Measurements from ENCODE around the gene DDX55. TPM values are rescaled to one million over a fixed set of nuclear protein-coding genes. Genes with fewer than 3 reads are reported as not detected.
"Not testable (repeated sequence)": the region's sequence is repeated elsewhere in the genome, so short reads cannot be mapped to it uniquely, and the experiment has no call there.

Gene DDX55
- total and polyA plus RNA-seq, 4 experiments from 2014 or later, result 19.4 to 58.7 (median 36.5) TPM

- ChIA-PET POLR2A (ENCODE audit: partially characterized antibody) (interaction anchor here (1.1 to 2.3 kb wide), 2 partner anchors 9 to 14 kb away, joined by 3 to 7 read pairs; partner anchors contain the start of gene TMED2), CTCF (ENCODE audit: partially characterized antibody) (interaction anchor here (0.9 kb wide), 1 partner anchor 14 kb away, joined by 3 read pairs; no protein-coding TSS in a partner anchor)
- peaks cover 16% of the 10 kb centered on the region for H3K4me1 ChIP-seq (ENCODE audit: insufficient read depth, low read length)
- Mint-ChIP-seq H3K9me3 (no peaks in the 10 kb centered on the region), H3K27me3 (no peaks in the 10 kb centered on the region), H3K27ac (peak overlapping the region in 1 of 7 donors; percentile 27), H3K36me3 (peaks cover 10 to 46% of the 10 kb centered on the region in 2 donors), H3K4me1 (peaks cover 13 to 28% (median 20%) of the 10 kb centered on the region in 4 donors), H3K4me3 (no peak overlapping the region)
- DNase-seq, result no peak
- H3K36me3 ChIP-seq (ENCODE audit: insufficient read depth, low read length), result peaks cover 25% of the 10 kb centered on the region
- no peak overlapping the region for H3K4me3 ChIP-seq (ENCODE audit: low read length in 2 of 2)
- no peak overlapping the region for H3K27ac ChIP-seq (ENCODE audit: low read depth, low read length)
- H3K9me3 ChIP-seq (ENCODE audit: control insufficient read depth in 1 of 2, low read length in 2 of 2), result no peaks in the 10 kb centered on the region
- H3K27me3 ChIP-seq (ENCODE audit: insufficient read depth, low read length), result no peaks in the 10 kb centered on the region
- intact Hi-C loops (cut with micrococcal nuclease), result no loop called here
Observed at GRCh38 chr12:123597100-123597499, 4.8 kb upstream of the DDX55 start.

GRCh38 chr12:123598522-123598921, 3.4 kb upstream of the DDX55 start:
- H3K4me3 ChIP-seq (ENCODE audit: low read length in 2 of 2), result no peak overlapping the region
- Mint-ChIP-seq H3K27ac (peak overlapping the region in 2 of 7 donors; percentile 8 to 68), H3K36me3 (peaks cover 14 to 44% of the 10 kb centered on the region in 2 donors), H3K4me3 (no peak overlapping the region), H3K9me3 (no peaks in the 10 kb centered on the region), H3K27me3 (no peaks in the 10 kb centered on the region), H3K4me1 (peaks cover 18 to 34% (median 24%) of the 10 kb centered on the region in 4 donors)
- H3K27me3 ChIP-seq (ENCODE audit: insufficient read depth, low read length), result no peaks in the 10 kb centered on the region
- H3K36me3 ChIP-seq (ENCODE audit: insufficient read depth, low read length), result peaks cover 20% of the 10 kb centered on the region
- no peak overlapping the region for H3K27ac ChIP-seq (ENCODE audit: low read depth, low read length)
- ChIA-PET CTCF (ENCODE audit: partially characterized antibody) (no interaction called here), POLR2A (ENCODE audit: partially characterized antibody) (no interaction called here)
- DNase-seq, result no peak
- H3K9me3 ChIP-seq (ENCODE audit: control insufficient read depth in 1 of 2, low read length in 2 of 2), result no peaks in the 10 kb centered on the region
- intact Hi-C loops (cut with micrococcal nuclease), result no loop called here
- H3K4me1 ChIP-seq (ENCODE audit: insufficient read depth, low read length), result peaks cover 22% of the 10 kb centered on the region

GRCh38 chr12:123599310-123599709, 2.6 kb upstream of the DDX55 start:
- CTCF ChIA-PET (ENCODE audit: partially characterized antibody), result no interaction called here
- DNase-seq, result no peak
- Histone ChIP-seq H3K4me3 (ENCODE audit: low read length in 2 of 2) (no peak overlapping the region), H3K4me1 (ENCODE audit: insufficient read depth, low read length) (peaks cover 27% of the 10 kb centered on the region), H3K9me3 (ENCODE audit: control insufficient read depth in 1 of 2, low read length in 2 of 2) (no peaks in the 10 kb centered on the region), H3K36me3 (ENCODE audit: insufficient read depth, low read length) (peaks cover 20% of the 10 kb centered on the region), H3K27ac (ENCODE audit: low read depth, low read length) (no peak overlapping the region), H3K27me3 (ENCODE audit: insufficient read depth, low read length) (no peaks in the 10 kb centered on the region)
- no peaks in the 10 kb centered on the region for H3K9me3 Mint-ChIP-seq
- intact Hi-C loops (cut with micrococcal nuclease), result no loop called here
- H3K36me3 Mint-ChIP-seq, result peaks cover 14 to 42% of the 10 kb centered on the region in 2 donors
- POLR2A ChIA-PET (ENCODE audit: partially characterized antibody), result no interaction called here
- no peaks in the 10 kb centered on the region for H3K27me3 Mint-ChIP-seq
- peak overlapping the region; percentile 3 to 92 (median 61) for H3K27ac Mint-ChIP-seq
- H3K4me3 Mint-ChIP-seq, result peak overlapping the region; percentile 7 to 80 (median 66)
- H3K4me1 Mint-ChIP-seq, result peaks cover 18 to 35% (median 27%) of the 10 kb centered on the region in 4 donors

- peaks cover 27% of the 10 kb centered on the region for H3K4me1 ChIP-seq (ENCODE audit: insufficient read depth, low read length)
- ChIA-PET POLR2A (ENCODE audit: partially characterized antibody) (no interaction called here), CTCF (ENCODE audit: partially characterized antibody) (no interaction called here)
- no peak for DNase-seq
- H3K27ac Mint-ChIP-seq, result peak overlapping the region; percentile 5 to 91 (median 61)
- no peak overlapping the region for H3K4me3 ChIP-seq (ENCODE audit: low read length in 2 of 2)
- H3K4me1 Mint-ChIP-seq, result peaks cover 18 to 37% (median 28%) of the 10 kb centered on the region in 4 donors
- H3K9me3 Mint-ChIP-seq, result no peaks in the 10 kb centered on the region
- H3K27me3 ChIP-seq (ENCODE audit: insufficient read depth, low read length), result no peaks in the 10 kb centered on the region
- H3K27me3 Mint-ChIP-seq, result no peaks in the 10 kb centered on the region
- no peak overlapping the region for H3K27ac ChIP-seq (ENCODE audit: low read depth, low read length)
- peaks cover 14 to 44% of the 10 kb centered on the region in 2 donors for H3K36me3 Mint-ChIP-seq
- intact Hi-C loops (cut with micrococcal nuclease), result no loop called here
- peaks cover 20% of the 10 kb centered on the region for H3K36me3 ChIP-seq (ENCODE audit: insufficient read depth, low read length)
- H3K9me3 ChIP-seq (ENCODE audit: control insufficient read depth in 1 of 2, low read length in 2 of 2), result no peaks in the 10 kb centered on the region
- H3K4me3 Mint-ChIP-seq, result peak overlapping the region in 7 of 8 donors; percentile 26 to 80 (median 58)
Observed at GRCh38 chr12:123599721-123600120, 2.2 kb upstream of the DDX55 start.

GRCh38 chr12:123602651-123603195, 824 bp downstream of the DDX55 start:
- ChIA-PET POLR2A (ENCODE audit: partially characterized antibody) (interaction anchor here (0.7 to 2.9 kb wide), 20 partner anchors 8 to 1930 kb away, joined by 3 to 16 read pairs (median 4); partner anchors contain the start of genes DNAH10, EIF2B1, GTF2H3 and KMT5A), CTCF (ENCODE audit: partially characterized antibody) (interaction anchor here (0.7 to 2.9 kb wide), 7 partner anchors 10 to 380 kb away, joined by 3 to 10 read pairs (median 3); partner anchors contain the start of genes MPHOSPH9, MTRFR and SBNO1)
- Mint-ChIP-seq H3K27me3 (no peaks in the 10 kb centered on the region), H3K4me3 (peak overlapping the region; percentile 90 to 99 (median 96)), H3K27ac (peak overlapping the region; percentile 58 to 96 (median 95)), H3K36me3 (peaks cover 18 to 38% of the 10 kb centered on the region in 2 donors), H3K9me3 (no peaks in the 10 kb centered on the region), H3K4me1 (peaks cover 18 to 46% (median 31%) of the 10 kb centered on the region in 4 donors)
- Histone ChIP-seq H3K27ac (ENCODE audit: low read depth, low read length) (peak overlapping the region; percentile 92), H3K36me3 (ENCODE audit: insufficient read depth, low read length) (peaks cover 22% of the 10 kb centered on the region), H3K27me3 (ENCODE audit: insufficient read depth, low read length) (no peaks in the 10 kb centered on the region), H3K4me3 (ENCODE audit: low read length in 2 of 2) (peak overlapping the region; percentile 97 to 99), H3K4me1 (ENCODE audit: insufficient read depth, low read length) (peaks cover 27% of the 10 kb centered on the region), H3K9me3 (ENCODE audit: control insufficient read depth in 1 of 2, low read length in 2 of 2) (no peaks in the 10 kb centered on the region)
- intact Hi-C loops (cut with micrococcal nuclease), result loop anchor here (1.0 kb wide), 4 partner anchors 18 to 628 kb away; partner anchors contain the start of genes EIF2B1, GTF2H3 and TMED2
- no peak for DNase-seq

- DNase-seq; H3K9me3 Mint-ChIP-seq; H3K27me3 Mint-ChIP-seq; H3K9me3 ChIP-seq (ENCODE audit: control insufficient read depth in 1 of 2, low read length in 2 of 2); intact Hi-C loops (cut with micrococcal nuclease); H3K4me3 ChIP-seq (ENCODE audit: low read length in 2 of 2); H3K27me3 ChIP-seq (ENCODE audit: insufficient read depth, low read length); H3K27ac ChIP-seq (ENCODE audit: low read depth, low read length): not testable (repeated sequence)
- ChIA-PET POLR2A (ENCODE audit: partially characterized antibody) (interaction anchor here (2.9 kb wide), 1 partner anchor 371 kb away, joined by 16 read pairs; the partner anchor contains the start of genes MPHOSPH9 and MTRFR), CTCF (ENCODE audit: partially characterized antibody) (interaction anchor here (0.9 to 2.9 kb wide), 3 partner anchors 10 to 239 kb away, joined by 3 to 10 read pairs (median 4); partner anchors contain the start of gene SBNO1)
- peaks cover 26 to 43% of the 10 kb centered on the region in 2 donors for H3K36me3 Mint-ChIP-seq
- H3K4me1 Mint-ChIP-seq, result peaks cover 18 to 46% (median 31%) of the 10 kb centered on the region in 4 donors
- H3K27ac Mint-ChIP-seq, result peak overlapping the region in 4 of 7 donors; percentile 32 to 96 (median 76)
- peak overlapping the region in 4 of 8 donors; percentile 21 to 52 (median 28) for H3K4me3 Mint-ChIP-seq
- Histone ChIP-seq H3K36me3 (ENCODE audit: insufficient read depth, low read length) (peaks cover 30% of the 10 kb centered on the region), H3K4me1 (ENCODE audit: insufficient read depth, low read length) (peaks cover 27% of the 10 kb centered on the region)
Observed at GRCh38 chr12:123603495-123603894, 1.6 kb downstream of the DDX55 start.

GRCh38 chr12:123607756-123608155, 5.9 kb downstream of the DDX55 start:
- no peaks in the 10 kb centered on the region for H3K9me3 Mint-ChIP-seq
- POLR2A ChIA-PET (ENCODE audit: partially characterized antibody), result no interaction called here
- Histone ChIP-seq H3K4me3 (ENCODE audit: low read length in 2 of 2) (no peak overlapping the region), H3K27me3 (ENCODE audit: insufficient read depth, low read length) (no peaks in the 10 kb centered on the region), H3K27ac (ENCODE audit: low read depth, low read length) (no peak overlapping the region), H3K4me1 (ENCODE audit: insufficient read depth, low read length) (peaks cover 13% of the 10 kb centered on the region), H3K9me3 (ENCODE audit: control insufficient read depth in 1 of 2, low read length in 2 of 2) (no peaks in the 10 kb centered on the region), H3K36me3 (ENCODE audit: insufficient read depth, low read length) (peaks cover 64% of the 10 kb centered on the region)
- CTCF ChIA-PET (ENCODE audit: partially characterized antibody), result no interaction called here
- peaks cover 8 to 27% (median 12%) of the 10 kb centered on the region in 4 donors for H3K4me1 Mint-ChIP-seq
- no peaks in the 10 kb centered on the region for H3K27me3 Mint-ChIP-seq
- intact Hi-C loops (cut with micrococcal nuclease), result no loop called here
- peaks cover 45 to 68% of the 10 kb centered on the region in 2 donors for H3K36me3 Mint-ChIP-seq
- no peak overlapping the region for H3K27ac Mint-ChIP-seq
- no peak overlapping the region for H3K4me3 Mint-ChIP-seq
- no peak for DNase-seq
